GM23338 (cell line): ENCODE measurements around the gene SARM1. TPM values are rescaled to one million over a fixed set of nuclear protein-coding genes. Genes with fewer than 3 reads are reported as not detected.

ENCODE experiments used
- ATAC-seq: fragments of 200-7000 bp; cut with Tn5 transposase; 3 replicates; pipeline ENCODE4 v1.9.1; 2020
- DNase-seq: peaks from one replicate; pipeline ENCODE4 v3.0.0-alpha.2; 2015; ENCODE audit warnings: low spot score
- H2AFZ ChIP-seq: fragments of 200-600 bp; sonication (generic); 2 replicates; pipeline ENCODE4 v1.8.0; 2016; ENCODE audit warnings: antibody characterized with exemption, mild to moderate bottlenecking, moderate library complexity
- H3F3A ChIP-seq: fragments of 200-600 bp; sonication (generic); replicated peaks from 2 replicates; pipeline ENCODE4 v1.8.0; 2017; ENCODE audit warnings: antibody characterized with exemption, mixed run types, low read depth
- H3K27ac ChIP-seq: fragments of 200-600 bp; sonication (generic); 2 replicates; pipeline ENCODE4 v1.6.1; 2016; ENCODE audit warnings: low read depth
- H3K27me3 ChIP-seq: fragments of 200-600 bp; sonication (generic); 2 replicates; pipeline ENCODE4 v1.8.0; 2016; ENCODE audit warnings: mild to moderate bottlenecking, mixed run types, moderate library complexity; ENCODE audit not compliant: insufficient read depth
- H3K36me3 ChIP-seq: fragments of 200-600 bp; sonication (generic); 2 replicates; pipeline ENCODE4 v1.8.0; 2016; ENCODE audit warnings: mild to moderate bottlenecking; ENCODE audit not compliant: insufficient read depth
- H3K4me1 ChIP-seq: fragments of 200-600 bp; sonication (generic); 2 replicates; pipeline ENCODE4 v1.8.0; 2016; ENCODE audit warnings: mild to moderate bottlenecking, moderate library complexity; ENCODE audit not compliant: insufficient read depth
- H3K4me2 ChIP-seq: fragments of 200-600 bp; sonication (generic); 2 replicates; pipeline ENCODE4 v1.7.1; 2017; ENCODE audit warnings: mixed run types
- H3K4me3 ChIP-seq: fragments of 200-600 bp; sonication (generic); 2 replicates; pipeline ENCODE4 v1.6.1; 2016; ENCODE audit warnings: mixed run types
- H3K79me2 ChIP-seq: fragments of 200-600 bp; sonication (generic); replicated peaks from 2 replicates; pipeline ENCODE4 v1.8.0; 2017; ENCODE audit warnings: mild to moderate bottlenecking; ENCODE audit not compliant: insufficient read depth
- H3K9me2 ChIP-seq: fragments of 200-600 bp; sonication (generic); 2 replicates; pipeline ENCODE4 v1.8.0; 2017; ENCODE audit not compliant: insufficient read depth
- H4K20me1 ChIP-seq: fragments of 200-600 bp; sonication (generic); replicated peaks from 2 replicates; pipeline ENCODE4 v1.8.0; 2017; ENCODE audit warnings: mild to moderate bottlenecking; ENCODE audit not compliant: insufficient read depth
- H3K27ac Mint-ChIP-seq: 2 replicates; pipeline ENCODE4 v1.8.0; 2020; ENCODE audit warnings: inconsistent platforms, mild to moderate bottlenecking, moderate library complexity, mixed read lengths
- H3K27me3 Mint-ChIP-seq: 3 replicates; pipeline ENCODE4 v1.8.0; 2022; ENCODE audit warnings: low read depth, mild to moderate bottlenecking, moderate library complexity, mixed read lengths, inconsistent platforms; ENCODE audit not compliant: insufficient read depth, poor library complexity
- H3K36me3 Mint-ChIP-seq: 3 replicates; pipeline ENCODE4 v1.8.0; 2021; ENCODE audit warnings: low read depth, mild to moderate bottlenecking, inconsistent platforms, moderate library complexity, mixed read lengths
- H3K4me1 Mint-ChIP-seq: 3 replicates; pipeline ENCODE4 v1.8.0; 2020; ENCODE audit warnings: mild to moderate bottlenecking, inconsistent platforms, mixed read lengths
- H3K4me3 Mint-ChIP-seq: 3 replicates; pipeline ENCODE4 v1.8.0; 2021; ENCODE audit warnings: moderate library complexity, mild to moderate bottlenecking, inconsistent platforms, mixed read lengths
- H3K9me3 Mint-ChIP-seq: 3 replicates; pipeline ENCODE4 v1.8.0; 2020; ENCODE audit warnings: moderate library complexity, mild to moderate bottlenecking, inconsistent platforms, mixed read lengths
- CREB1 ChIP-seq: fragments of 250-450 bp; sonication (Bioruptor Pico); IDR thresholded peaks from 2 replicates; pipeline ENCODE4 v1.5.0; 2020; ENCODE audit warnings: low read depth, mild to moderate bottlenecking, moderate library complexity
- ETS1 ChIP-seq: IDR thresholded peaks from 2 replicates; pipeline ENCODE4 v1.6.1; 2016; ENCODE audit warnings: antibody characterized with exemption
- EZH2phosphoT487 ChIP-seq: fragments of 200-600 bp; sonication (generic); IDR thresholded peaks from one replicate; pipeline ENCODE4 v1.8.1; 2018; ENCODE audit warnings: antibody characterized with exemption; ENCODE audit not compliant: unreplicated experiment
- NANOG ChIP-seq: IDR thresholded peaks from 2 replicates; pipeline ENCODE4 v1.6.1; 2016; ENCODE audit warnings: antibody characterized with exemption, borderline replicate concordance
- POLR2AphosphoS5 ChIP-seq: IDR thresholded peaks from 2 replicates; pipeline ENCODE4 v1.6.1; 2016; ENCODE audit warnings: antibody characterized with exemption, low read depth
- ZNF114 ChIP-seq: fragments of 250-450 bp; sonication (Bioruptor Pico); IDR thresholded peaks from 2 replicates; pipeline ENCODE4 v1.5.0; 2020; ENCODE audit warnings: mild to moderate bottlenecking, moderate library complexity
- ZNF462 ChIP-seq: fragments of 250-450 bp; sonication (Bioruptor Pico); IDR thresholded peaks from 2 replicates; pipeline ENCODE4 v1.5.0; 2020; ENCODE audit warnings: mild to moderate bottlenecking, moderate library complexity
- polyA plus RNA-seq: library from polyadenylated mRNA; unstranded; fragments of >200 nt; fragmentation: Nextera tagmentation; extraction: Ambion mirVana; gene quantifications from 2 replicates; pipeline ENCODE4 v1.2.1, GENCODE V29; 2016
- total RNA-seq: library from RNA; depleted of rRNA; stranded (reverse); fragments of >200 nt; shearing (Covaris generic); gene quantifications from 2 replicates; pipeline ENCODE4 v1.2.3, GENCODE V29; 2014
- TF ChIP-seq, protein P1 (sequence below), 2 experiments: fragments of 200-600 bp in 1 of 2; sonication (generic) in 1 of 2; conservative IDR thresholded peaks; 2 replicates each; pipeline versions ENCODE4 v1.5.1 to v1.6.1; 2016 to 2017; ENCODE audit warnings: antibody characterized with exemption in 2 of 2, low read depth in 2 of 2, mild to moderate bottlenecking in 2 of 2, moderate library complexity in 1 of 2
- TF ChIP-seq, protein P2 (sequence below): IDR thresholded peaks from one replicate; pipeline ENCODE4 v1.6.1; 2018; ENCODE audit warnings: antibody characterized with exemption; ENCODE audit not compliant: unreplicated experiment

SARM1 gene
- total and polyA plus RNA-seq, 2 experiments from 2014 or later: 0.89 to 15.3 TPM

GRCh38 chr17:28381141-28381825 lies 9.8 kb downstream of the SARM1 start (continued):
- TF ChIP-seq, protein P1, sequence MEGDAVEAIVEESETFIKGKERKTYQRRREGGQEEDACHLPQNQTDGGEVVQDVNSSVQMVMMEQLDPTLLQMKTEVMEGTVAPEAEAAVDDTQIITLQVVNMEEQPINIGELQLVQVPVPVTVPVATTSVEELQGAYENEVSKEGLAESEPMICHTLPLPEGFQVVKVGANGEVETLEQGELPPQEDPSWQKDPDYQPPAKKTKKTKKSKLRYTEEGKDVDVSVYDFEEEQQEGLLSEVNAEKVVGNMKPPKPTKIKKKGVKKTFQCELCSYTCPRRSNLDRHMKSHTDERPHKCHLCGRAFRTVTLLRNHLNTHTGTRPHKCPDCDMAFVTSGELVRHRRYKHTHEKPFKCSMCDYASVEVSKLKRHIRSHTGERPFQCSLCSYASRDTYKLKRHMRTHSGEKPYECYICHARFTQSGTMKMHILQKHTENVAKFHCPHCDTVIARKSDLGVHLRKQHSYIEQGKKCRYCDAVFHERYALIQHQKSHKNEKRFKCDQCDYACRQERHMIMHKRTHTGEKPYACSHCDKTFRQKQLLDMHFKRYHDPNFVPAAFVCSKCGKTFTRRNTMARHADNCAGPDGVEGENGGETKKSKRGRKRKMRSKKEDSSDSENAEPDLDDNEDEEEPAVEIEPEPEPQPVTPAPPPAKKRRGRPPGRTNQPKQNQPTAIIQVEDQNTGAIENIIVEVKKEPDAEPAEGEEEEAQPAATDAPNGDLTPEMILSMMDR (conservative IDR thresholded peaks at IDR 0.05; ENCODE audit: low read depth in 2 of 2): peak; percentile 68 to 94
- TF ChIP-seq CREB1 (CRISPR knock-in tag) (no peak), NANOG (no peak), POLR2AphosphoS5 (0 out of 2 replicates have a peak, but pooled peaks have one; percentile 19)

- Histone ChIP-seq H3K27me3 (peaks cover 71% of the 10 kb centered on the region), H3K4me3 (peak overlapping the region; percentile 90), H3K4me1 (peaks cover 11% of the 10 kb centered on the region; the same call in 1 of the 2 replicates), H3K79me2 (no peaks in the 10 kb centered on the region), H2AFZ (peak overlapping the region; percentile 96), H3F3A (0 out of 2 replicates have a peak, but pooled peaks cover 7% of the 10 kb centered on the region), H3K36me3 (no peaks in the 10 kb centered on the region), H3K27ac (no peak overlapping the region), H3K4me2 (peak overlapping the region; percentile 95), H4K20me1 (no peaks in the 10 kb centered on the region), H3K9me2 (no peaks in the 10 kb centered on the region)
- Mint-ChIP-seq H3K27me3 (peaks cover 66% of the 10 kb centered on the region), H3K9me3 (no peaks in the 10 kb centered on the region; the same call in 2 of the 3 replicates), H3K36me3 (no peaks in the 10 kb centered on the region; the same call in none of the 3 replicates), H3K4me3 (peak overlapping the region; percentile 87), H3K4me1 (peaks cover 11% of the 10 kb centered on the region), H3K27ac (no peak overlapping the region)
- TF ChIP-seq EZH2phosphoT487 (no peak), POLR2AphosphoS5 (no peak), ZNF462 (CRISPR knock-in tag) (no peak), CREB1 (CRISPR knock-in tag) (peak; percentile 9; the same call in 1 of the 2 replicates), ETS1 (no peak), ZNF114 (no peak)
- TF ChIP-seq, protein P2, sequence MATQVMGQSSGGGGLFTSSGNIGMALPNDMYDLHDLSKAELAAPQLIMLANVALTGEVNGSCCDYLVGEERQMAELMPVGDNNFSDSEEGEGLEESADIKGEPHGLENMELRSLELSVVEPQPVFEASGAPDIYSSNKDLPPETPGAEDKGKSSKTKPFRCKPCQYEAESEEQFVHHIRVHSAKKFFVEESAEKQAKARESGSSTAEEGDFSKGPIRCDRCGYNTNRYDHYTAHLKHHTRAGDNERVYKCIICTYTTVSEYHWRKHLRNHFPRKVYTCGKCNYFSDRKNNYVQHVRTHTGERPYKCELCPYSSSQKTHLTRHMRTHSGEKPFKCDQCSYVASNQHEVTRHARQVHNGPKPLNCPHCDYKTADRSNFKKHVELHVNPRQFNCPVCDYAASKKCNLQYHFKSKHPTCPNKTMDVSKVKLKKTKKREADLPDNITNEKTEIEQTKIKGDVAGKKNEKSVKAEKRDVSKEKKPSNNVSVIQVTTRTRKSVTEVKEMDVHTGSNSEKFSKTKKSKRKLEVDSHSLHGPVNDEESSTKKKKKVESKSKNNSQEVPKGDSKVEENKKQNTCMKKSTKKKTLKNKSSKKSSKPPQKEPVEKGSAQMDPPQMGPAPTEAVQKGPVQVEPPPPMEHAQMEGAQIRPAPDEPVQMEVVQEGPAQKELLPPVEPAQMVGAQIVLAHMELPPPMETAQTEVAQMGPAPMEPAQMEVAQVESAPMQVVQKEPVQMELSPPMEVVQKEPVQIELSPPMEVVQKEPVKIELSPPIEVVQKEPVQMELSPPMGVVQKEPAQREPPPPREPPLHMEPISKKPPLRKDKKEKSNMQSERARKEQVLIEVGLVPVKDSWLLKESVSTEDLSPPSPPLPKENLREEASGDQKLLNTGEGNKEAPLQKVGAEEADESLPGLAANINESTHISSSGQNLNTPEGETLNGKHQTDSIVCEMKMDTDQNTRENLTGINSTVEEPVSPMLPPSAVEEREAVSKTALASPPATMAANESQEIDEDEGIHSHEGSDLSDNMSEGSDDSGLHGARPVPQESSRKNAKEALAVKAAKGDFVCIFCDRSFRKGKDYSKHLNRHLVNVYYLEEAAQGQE: no peak
- ATAC-seq (peak; percentile 49), DNase-seq (peak; percentile 66)
These were observed 13.0 kb downstream of the SARM1 start for GRCh38 chr17:28384281-28385036.
